Activated naive CD8-positive, alpha-beta T cell treated with anti-CD3 and anti-CD28 coated beads, Interleukin-2, amount 10 ng/mL, durations not matched to agents 7 days and 5 days (primary cell): ENCODE data around the gene MICAL2. TPM values are rescaled to one million over a fixed set of nuclear protein-coding genes. Genes with fewer than 3 reads are reported as not detected.
A peak's percentile ranks its signal among the peaks of the same experiment; 100 is the strongest.

Experiments used
- ATAC-seq: fragments of 150-1000 bp; cut with Tn5 transposase; one replicate; pipeline ENCODE4 v1.10.0; 2021; ENCODE audit warnings: low read depth, moderate library complexity
- POLR2A ChIA-PET: fragments of 350-600 bp; sonication (Branson Sonifier 250); formaldehyde crosslinking; loops from one replicate; lab custom pipeline; 2021; ENCODE audit warnings: antibody characterized with exemption; lab: Charles Lee
- DNase-seq: peaks from one replicate; pipeline ENCODE4 v3.0.0; 2021
- H3K27ac Mint-ChIP-seq: one replicate; pipeline ENCODE4 v1.8.0; 2022; ENCODE audit warnings: mild to moderate bottlenecking, mixed read lengths
- H3K27me3 Mint-ChIP-seq: one replicate; pipeline ENCODE4 v1.8.0; 2022; ENCODE audit warnings: mild to moderate bottlenecking, moderate library complexity, mixed read lengths
- H3K36me3 Mint-ChIP-seq: one replicate; pipeline ENCODE4 v1.8.0; 2021; ENCODE audit warnings: mild to moderate bottlenecking, mixed read lengths
- H3K4me1 Mint-ChIP-seq: one replicate; pipeline ENCODE4 v1.8.0; 2021; ENCODE audit warnings: mixed read lengths
- H3K4me3 Mint-ChIP-seq: one replicate; pipeline ENCODE4 v1.8.0; 2022; ENCODE audit warnings: mild to moderate bottlenecking, moderate library complexity, mixed read lengths
- H3K9me3 Mint-ChIP-seq: one replicate; pipeline ENCODE4 v1.8.0; 2021; ENCODE audit warnings: mixed read lengths
- total RNA-seq, 2 experiments: library from RNA; stranded (reverse); gene quantifications; one replicate each; pipeline ENCODE4 v1.2.3, GENCODE V29; 2021

The MICAL2 gene
- total RNA-seq, 2 experiments from 2014 or later = 36.9 to 42.6 TPM

DNA sequence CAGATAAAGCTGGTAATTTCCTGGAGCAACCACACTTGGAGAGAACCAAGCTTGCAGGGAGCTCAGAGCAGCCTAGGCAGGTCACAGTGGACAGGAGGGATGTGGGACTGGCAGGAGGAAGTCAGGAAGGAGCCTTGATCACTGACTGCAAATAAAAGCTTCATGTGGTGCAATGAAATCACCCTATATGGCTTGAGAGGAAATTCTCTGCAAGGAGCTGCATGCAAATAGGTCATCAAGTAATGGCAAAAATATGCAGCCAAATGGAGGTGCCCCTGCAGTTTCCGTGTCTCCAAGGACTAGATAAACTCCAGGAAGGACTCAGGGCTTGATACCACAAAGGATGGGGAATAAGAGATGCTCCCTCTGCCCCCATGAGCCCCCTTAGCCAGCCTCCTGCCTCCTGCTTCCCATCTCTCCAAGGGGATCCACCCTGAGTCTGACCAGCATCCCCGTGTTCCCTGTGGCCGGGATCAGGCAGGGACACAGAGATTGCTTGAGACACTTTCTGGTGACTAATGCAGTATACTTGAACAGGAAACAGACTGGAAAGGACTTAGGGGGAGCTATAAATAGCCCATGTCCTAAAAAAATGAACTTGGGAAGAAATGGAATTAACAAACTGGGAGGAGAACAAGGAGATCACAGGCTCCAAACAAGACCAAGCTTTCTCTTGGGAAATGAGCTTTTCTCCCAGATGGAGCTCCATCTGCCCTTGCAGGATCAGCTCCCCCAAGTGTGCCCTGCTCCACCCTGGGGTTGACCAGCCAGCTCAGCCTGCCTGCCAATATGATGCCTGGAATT lies 23.9 kb upstream of the MICAL2 start:
- H3K4me1 Mint-ChIP-seq = peaks cover 58% of the 10 kb centered on the region
- no peaks in the 10 kb centered on the region for H3K27me3 Mint-ChIP-seq
- peaks cover 4% of the 10 kb centered on the region for H3K9me3 Mint-ChIP-seq
- ATAC-seq (no peak), DNase-seq (no peak)
- peak overlapping the region; percentile 92 for H3K27ac Mint-ChIP-seq
- H3K36me3 Mint-ChIP-seq = peaks cover 2% of the 10 kb centered on the region
- peak overlapping the region; percentile 55 for H3K4me3 Mint-ChIP-seq
- POLR2A ChIA-PET = interaction anchor here (0.7 to 2.8 kb wide), 8 partner anchors 22 to 150 kb away, joined by 3 to 17 read pairs (median 4); no protein-coding TSS in a partner anchor

DNA sequence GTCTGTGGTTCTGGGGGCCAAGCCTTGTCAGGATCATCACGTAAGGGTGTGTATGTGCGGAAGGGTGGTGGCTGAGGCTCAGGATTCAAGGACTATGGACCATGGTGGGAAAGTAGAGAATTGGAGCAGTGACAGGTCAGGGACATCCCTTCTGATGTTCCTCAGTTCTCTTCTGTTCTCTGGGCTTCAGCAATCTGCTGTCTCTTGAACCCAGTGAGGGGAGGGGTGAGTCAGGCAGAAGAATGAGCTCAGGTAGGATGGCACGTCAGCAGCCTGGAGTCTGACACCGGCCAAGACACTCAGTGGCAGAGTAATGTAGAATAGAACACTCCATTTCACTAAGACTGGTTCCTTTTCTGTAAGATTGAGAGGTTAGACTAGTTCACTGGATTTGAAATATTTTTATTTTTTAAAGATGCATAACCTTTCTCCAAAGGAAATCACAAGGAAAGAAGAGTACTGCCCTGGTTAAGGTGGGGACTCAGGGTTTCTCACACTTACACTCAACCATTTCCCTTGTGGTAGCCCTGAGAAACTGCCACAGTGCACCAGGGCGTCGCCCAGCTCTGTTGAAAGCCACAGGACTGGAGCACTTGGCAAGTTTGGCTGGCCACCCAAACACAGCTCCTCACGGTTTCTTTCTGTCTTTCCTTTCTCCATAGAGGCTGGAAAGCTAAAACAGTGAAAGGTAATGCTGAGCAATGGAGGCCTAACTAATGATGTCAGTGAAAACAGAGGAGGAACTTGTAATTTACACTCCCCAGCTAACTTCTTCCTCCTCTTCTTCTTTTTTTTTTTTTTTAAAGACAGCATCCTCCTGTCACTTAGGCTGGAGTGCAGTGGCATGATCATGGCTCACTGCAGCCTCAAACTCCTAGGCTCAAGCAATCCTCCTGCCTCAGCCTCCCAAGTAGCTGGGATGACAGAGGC lies 23.1 kb upstream of the MICAL2 start:
- peaks cover 4% of the 10 kb centered on the region for H3K9me3 Mint-ChIP-seq
- peaks cover 60% of the 10 kb centered on the region for H3K4me1 Mint-ChIP-seq
- H3K36me3 Mint-ChIP-seq = peaks cover 2% of the 10 kb centered on the region
- POLR2A ChIA-PET = interaction anchor here (0.9 to 2.8 kb wide), 10 partner anchors 9 to 149 kb away, joined by 3 to 17 read pairs (median 3); no protein-coding TSS in a partner anchor
- H3K4me3 Mint-ChIP-seq = peak overlapping the region; percentile 55
- ATAC-seq (peak; percentile 86), DNase-seq (peak; percentile 51)
- H3K27ac Mint-ChIP-seq = peak overlapping the region; percentile 92
- H3K27me3 Mint-ChIP-seq = peaks cover 3% of the 10 kb centered on the region

- H3K27me3 Mint-ChIP-seq = peaks cover 3% of the 10 kb centered on the region
- POLR2A ChIA-PET = interaction anchor here (0.9 to 2.8 kb wide), 7 partner anchors 8 to 148 kb away, joined by 3 to 17 read pairs (median 3); no protein-coding TSS in a partner anchor
- peak overlapping the region; percentile 92 for H3K27ac Mint-ChIP-seq
- H3K4me3 Mint-ChIP-seq = peak overlapping the region; percentile 55
- ATAC-seq = peak; percentile 19
- DNase-seq = no peak
- peaks cover 4% of the 10 kb centered on the region for H3K9me3 Mint-ChIP-seq
- peaks cover 60% of the 10 kb centered on the region for H3K4me1 Mint-ChIP-seq
- H3K36me3 Mint-ChIP-seq = peaks cover 2% of the 10 kb centered on the region
Observed at GRCh38 chr11:12088047-12088481, 22.3 kb upstream of the MICAL2 start.

- Mint-ChIP-seq H3K36me3 (peaks cover 2% of the 10 kb centered on the region), H3K27me3 (peaks cover 3% of the 10 kb centered on the region), H3K9me3 (peaks cover 4% of the 10 kb centered on the region), H3K4me1 (peaks cover 60% of the 10 kb centered on the region), H3K27ac (peak overlapping the region; percentile 52), H3K4me3 (no peak overlapping the region)
- ATAC-seq = no peak
- POLR2A ChIA-PET = interaction anchor here (1.3 to 2.8 kb wide), 3 partner anchors 19 to 136 kb away, joined by 3 to 17 read pairs (median 3); no protein-coding TSS in a partner anchor
- DNase-seq = no peak
Observed at GRCh38 chr11:12088531-12088930, 21.9 kb upstream of the MICAL2 start.

GRCh38 chr11:12089041-12089440 lies 21.3 kb upstream of the MICAL2 start:
- peaks cover 2% of the 10 kb centered on the region for H3K36me3 Mint-ChIP-seq
- POLR2A ChIA-PET = interaction anchor here (1.3 to 2.0 kb wide), 2 partner anchors 19 to 147 kb away, joined by 3 to 4 read pairs; no protein-coding TSS in a partner anchor
- no peak for ATAC-seq
- DNase-seq = no peak
- H3K9me3 Mint-ChIP-seq = peaks cover 4% of the 10 kb centered on the region
- H3K4me3 Mint-ChIP-seq = no peak overlapping the region
- H3K27ac Mint-ChIP-seq = peak overlapping the region; percentile 52
- peaks cover 56% of the 10 kb centered on the region for H3K4me1 Mint-ChIP-seq
- peaks cover 4% of the 10 kb centered on the region for H3K27me3 Mint-ChIP-seq

DNA sequence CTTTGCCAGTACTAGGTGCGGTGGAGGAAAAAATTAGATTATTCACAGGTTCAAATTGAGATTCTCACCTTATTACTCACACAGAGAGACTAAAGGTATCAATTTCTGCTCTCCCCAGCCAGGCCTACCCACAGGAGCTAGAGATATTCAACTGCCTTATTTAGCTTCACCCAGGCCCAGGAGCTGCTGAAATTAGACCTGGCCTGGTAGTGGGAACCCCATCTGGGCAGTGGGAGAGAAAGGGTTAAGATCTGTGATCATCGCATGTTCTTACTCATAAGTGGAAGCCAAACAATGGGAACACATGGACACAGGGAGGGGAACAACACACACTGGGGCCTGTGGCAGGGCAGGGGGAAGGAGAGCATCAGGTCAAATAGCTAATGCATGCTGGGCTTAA lies 20.9 kb upstream of the MICAL2 start:
- peaks cover 57% of the 10 kb centered on the region for H3K4me1 Mint-ChIP-seq
- POLR2A ChIA-PET = interaction anchor here (1.3 to 2.0 kb wide), 4 partner anchors 19 to 247 kb away, joined by 3 to 4 read pairs (median 4); partner anchors contain the start of genes MICAL2 and USP47
- DNase-seq = no peak

DNA sequence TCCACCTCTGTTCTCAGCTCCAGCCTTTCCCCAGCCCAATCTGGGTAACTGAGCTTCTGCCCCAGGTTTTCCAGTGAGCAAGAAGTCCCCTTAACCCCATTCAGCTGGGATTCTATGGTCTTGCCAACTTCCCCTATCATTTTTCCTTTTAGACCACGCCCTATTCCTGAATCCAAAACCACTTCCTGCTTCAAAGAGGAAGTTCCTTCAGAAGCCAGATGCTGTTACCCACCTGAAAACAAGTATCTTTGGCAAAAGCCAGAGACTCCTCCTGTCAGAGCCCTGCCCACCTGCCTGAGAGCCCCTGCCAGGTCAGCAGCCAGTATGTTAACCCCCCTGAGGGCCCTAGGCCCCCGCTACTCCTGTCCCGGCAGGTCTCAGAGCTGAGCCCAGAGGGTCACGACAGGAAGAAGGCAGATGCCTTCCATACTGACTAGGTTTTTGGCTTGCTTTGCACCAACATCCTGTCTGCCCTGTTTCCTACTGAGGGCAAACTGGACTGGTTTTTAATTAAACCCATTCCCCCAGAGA lies 20.3 kb upstream of the MICAL2 start:
- Mint-ChIP-seq H3K36me3 (no peaks in the 10 kb centered on the region), H3K27ac (peak overlapping the region; percentile 85), H3K9me3 (no peaks in the 10 kb centered on the region), H3K27me3 (peaks cover 6% of the 10 kb centered on the region), H3K4me1 (peaks cover 58% of the 10 kb centered on the region), H3K4me3 (peak overlapping the region; percentile 41)
- POLR2A ChIA-PET = interaction anchor here (1.3 to 2.0 kb wide), 4 partner anchors 18 to 248 kb away, joined by 3 to 4 read pairs (median 4); partner anchors contain the start of genes MICAL2 and USP47
- peak; percentile 55 for ATAC-seq
- DNase-seq = peak; percentile 48

More for the DNA sequence above, 20.9 kb upstream of the MICAL2 start:
- no peak for ATAC-seq
- no peak overlapping the region for H3K4me3 Mint-ChIP-seq
- H3K27ac Mint-ChIP-seq = peak overlapping the region; percentile 79
- peaks cover under 1% of the 10 kb centered on the region for H3K9me3 Mint-ChIP-seq
- H3K27me3 Mint-ChIP-seq = peaks cover 6% of the 10 kb centered on the region
- H3K36me3 Mint-ChIP-seq = peaks cover under 1% of the 10 kb centered on the region

DNA sequence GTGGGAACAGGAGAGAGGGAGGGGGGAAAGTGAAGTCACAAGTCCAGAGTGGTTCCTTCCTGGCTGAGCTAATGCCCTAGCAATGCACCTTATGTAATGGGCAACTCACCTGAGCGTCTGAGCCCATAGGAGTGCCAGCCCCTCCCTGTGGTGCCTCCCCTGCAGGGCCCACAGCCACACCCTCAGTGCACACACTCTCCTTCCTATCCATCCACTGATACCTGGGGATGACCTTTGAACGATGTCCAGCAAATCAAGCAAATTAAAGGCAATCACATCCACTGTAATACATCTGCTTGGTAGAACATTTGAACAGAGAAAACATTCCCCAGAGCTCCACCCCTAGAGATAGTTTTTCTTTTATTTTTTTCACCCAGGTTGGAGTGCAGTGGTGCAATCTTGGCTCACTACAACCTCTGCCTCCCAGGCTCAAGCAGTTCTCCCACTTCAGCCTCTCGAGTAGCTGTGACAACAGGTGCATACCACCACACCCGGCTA lies 19.6 kb upstream of the MICAL2 start:
- peaks cover 6% of the 10 kb centered on the region for H3K27me3 Mint-ChIP-seq
- ATAC-seq (no peak), DNase-seq (no peak)
- H3K4me1 Mint-ChIP-seq = peaks cover 52% of the 10 kb centered on the region
- no peaks in the 10 kb centered on the region for H3K36me3 Mint-ChIP-seq
- POLR2A ChIA-PET = interaction anchor here (1.4 to 2.0 kb wide), 3 partner anchors 19 to 249 kb away, joined by 3 to 4 read pairs (median 4); partner anchors contain the start of genes MICAL2 and USP47
- H3K27ac Mint-ChIP-seq = peak overlapping the region; percentile 52
- H3K4me3 Mint-ChIP-seq = no peak overlapping the region
- H3K9me3 Mint-ChIP-seq = no peaks in the 10 kb centered on the region

DNA sequence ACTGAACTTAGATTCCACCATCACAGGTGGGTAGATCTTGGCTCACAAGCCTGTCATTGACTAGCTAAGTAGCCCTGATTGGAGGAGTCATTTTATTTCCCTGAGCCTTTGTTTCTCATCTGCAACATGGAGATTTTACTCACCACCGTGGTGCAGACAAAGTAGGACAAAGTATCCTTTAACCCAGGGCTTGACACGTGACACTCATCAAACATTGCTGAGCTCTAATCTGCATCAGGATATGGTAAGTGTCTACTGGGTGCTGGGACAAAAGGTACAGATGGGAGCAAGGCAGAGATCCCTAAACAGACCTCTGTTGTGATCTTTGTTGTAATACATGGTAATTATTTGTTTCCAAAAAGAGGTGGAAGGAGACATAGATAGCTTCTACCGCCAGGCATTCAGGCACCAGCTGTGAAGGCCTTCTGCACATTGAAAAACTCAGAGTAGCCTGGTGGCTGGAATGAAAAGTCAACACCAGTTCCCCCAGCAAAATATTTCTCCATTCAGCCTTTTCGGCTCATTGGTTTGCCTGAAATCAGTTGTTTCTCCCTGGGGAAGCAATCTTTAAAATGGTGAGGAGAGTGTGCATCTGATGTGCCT lies 18.3 kb upstream of the MICAL2 start:
- DNase-seq (no peak), ATAC-seq (no peak)
- Mint-ChIP-seq H3K36me3 (no peaks in the 10 kb centered on the region), H3K4me1 (peaks cover 41% of the 10 kb centered on the region), H3K27me3 (peaks cover 6% of the 10 kb centered on the region), H3K9me3 (no peaks in the 10 kb centered on the region), H3K4me3 (peak overlapping the region; percentile 13), H3K27ac (peak overlapping the region; percentile 50)
- POLR2A ChIA-PET = no interaction called here

DNA sequence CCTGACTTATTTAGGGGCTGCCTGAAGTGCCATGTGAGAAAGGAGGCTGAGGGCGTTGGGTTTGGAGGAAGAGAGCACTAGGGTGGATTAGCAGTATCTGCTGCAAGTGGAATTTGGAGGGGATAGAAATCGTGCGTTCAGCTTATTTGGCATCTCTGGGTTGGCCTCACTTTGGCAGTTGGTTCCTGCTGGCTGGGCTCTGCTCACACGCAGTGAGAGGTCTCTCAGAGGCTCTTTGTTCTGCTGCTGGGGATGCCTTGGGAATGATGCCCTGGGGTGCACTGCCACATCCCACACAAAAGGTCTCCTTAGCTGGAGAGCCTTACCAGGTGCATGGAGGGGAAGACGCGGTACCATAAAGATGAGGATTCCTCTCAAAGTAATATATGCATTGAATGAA lies 17.7 kb upstream of the MICAL2 start:
- H3K27me3 Mint-ChIP-seq = peaks cover 8% of the 10 kb centered on the region
- ATAC-seq (no peak), DNase-seq (no peak)
- H3K36me3 Mint-ChIP-seq = no peaks in the 10 kb centered on the region
- H3K9me3 Mint-ChIP-seq = no peaks in the 10 kb centered on the region
- H3K27ac Mint-ChIP-seq = no peak overlapping the region
- POLR2A ChIA-PET = no interaction called here
- H3K4me1 Mint-ChIP-seq = peaks cover 35% of the 10 kb centered on the region
- no peak overlapping the region for H3K4me3 Mint-ChIP-seq

DNA sequence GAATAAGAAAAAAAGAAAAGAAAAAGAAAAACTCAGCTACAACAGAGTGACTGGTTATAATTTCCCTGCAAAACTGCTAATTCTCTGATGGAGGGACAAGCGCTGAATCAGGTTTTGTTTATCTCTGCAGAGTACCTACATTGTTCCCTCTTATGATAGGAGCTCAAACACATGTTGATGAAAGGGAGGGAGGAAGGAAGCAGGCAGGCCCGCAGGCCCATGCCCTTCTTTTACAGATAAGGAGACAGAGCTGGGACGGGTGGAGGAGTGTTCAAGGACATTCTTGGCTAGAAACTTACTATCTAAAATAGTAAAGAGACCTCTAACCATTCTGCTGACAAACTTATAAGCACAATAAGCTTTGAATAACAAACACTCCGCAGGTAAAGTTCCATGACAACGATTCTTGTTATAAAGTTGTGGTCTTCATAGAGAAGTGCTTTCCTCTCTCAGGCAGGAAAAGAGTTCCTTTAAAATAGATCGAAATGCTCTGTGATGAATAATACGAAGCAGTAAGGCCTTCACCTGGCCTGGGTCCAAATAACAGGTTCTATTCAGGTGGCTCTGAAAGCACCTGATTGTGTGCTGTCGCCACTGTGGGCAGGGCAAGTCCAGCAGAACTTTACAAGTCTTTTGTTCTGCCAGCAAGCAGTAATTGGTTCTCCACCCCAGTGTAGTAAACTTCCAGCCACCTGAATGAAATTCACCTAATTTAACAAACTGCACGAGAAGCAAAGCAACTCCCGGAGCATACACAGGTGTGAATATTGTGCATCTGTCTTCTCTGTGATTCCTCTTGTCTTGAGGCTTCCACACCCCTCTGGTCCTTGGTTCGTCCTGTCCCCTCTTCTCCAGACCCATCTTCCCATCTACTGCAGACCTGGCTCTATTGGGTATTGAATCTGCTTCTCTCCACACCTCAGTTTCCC lies 15.3 kb upstream of the MICAL2 start:
- Mint-ChIP-seq H3K27me3 (peaks cover 16% of the 10 kb centered on the region), H3K4me1 (peaks cover 22% of the 10 kb centered on the region), H3K36me3 (no peaks in the 10 kb centered on the region), H3K9me3 (no peaks in the 10 kb centered on the region), H3K27ac (no peak overlapping the region), H3K4me3 (no peak overlapping the region)
- DNase-seq (no peak), ATAC-seq (no peak)
- POLR2A ChIA-PET = no interaction called here
